ENCODE data around the gene TPRA1. TPM values are rescaled to one million over a fixed set of nuclear protein-coding genes. Genes with fewer than 3 reads are reported as not detected.

The TPRA1 gene
- total and polyA plus RNA-seq, 2 of the 4 experiments (the other 2 are of a cell fraction): 17.9 to 40.1 TPM

DNA sequence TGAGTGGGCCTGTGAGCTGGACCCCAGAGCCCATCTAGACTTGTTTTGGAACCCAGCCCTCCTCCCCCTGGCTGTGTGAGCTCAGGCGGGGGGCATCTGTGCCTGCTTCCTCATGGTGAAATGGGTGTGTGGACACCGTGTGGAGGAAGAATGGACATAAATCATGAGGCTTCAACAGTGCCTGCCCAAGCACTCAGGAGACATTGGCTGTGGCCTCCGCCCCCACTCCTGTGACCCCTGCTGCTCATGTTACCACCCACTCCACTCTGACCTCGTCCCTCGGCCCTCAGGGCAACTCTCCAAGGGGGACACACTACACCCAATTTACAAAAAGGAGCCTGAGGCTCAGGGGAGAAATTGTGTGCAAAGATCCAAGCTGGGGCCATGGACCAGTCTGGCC, 16.6 kb downstream of the TPRA1 start:
- no peak overlapping the region for H3K14ac ChIP-seq (replicated peaks; ENCODE audit: low read depth, low read length)
- intact Hi-C loops (cut with micrococcal nuclease): loop anchor here (2.0 to 10.0 kb wide), 2 partner anchors 261 to 397 kb away; no protein-coding TSS in a partner anchor
- peaks cover 61% of the 10 kb centered on the region for H3K36me3 ChIP-seq (ENCODE audit: control insufficient read depth, insufficient read depth, low read length)
- H4K8ac ChIP-seq (ENCODE audit: low read depth in 2 of 2, low read length in 2 of 2): no peak overlapping the region
- dilution Hi-C loops (cut with HindIII; ENCODE audit: low sequenced_read_pairs, unreplicated experiment): no loop called here
- H4K5ac ChIP-seq (ENCODE audit: low read depth, low read length): no peak overlapping the region
- H3K79me1 ChIP-seq (ENCODE audit: low read depth in 1 of 2, low read length in 2 of 2): peaks cover 13 to 26% of the 10 kb centered on the region in 2 experiments
- no peak overlapping the region for H2BK120ac ChIP-seq (ENCODE audit: low read depth, low read length)
- no peak for DNase-seq
- no peak overlapping the region for H3K4me2 ChIP-seq (ENCODE audit: low read depth, low read length)
- H2BK20ac ChIP-seq (ENCODE audit: low read depth, low read length): no peak overlapping the region
- no peaks in the 10 kb centered on the region for H3K9me3 ChIP-seq (ENCODE audit: control insufficient read depth, insufficient read depth, low read length)
- no peak overlapping the region for H2AK5ac ChIP-seq (ENCODE audit: low read depth, low read length)
- H3K27me3 ChIP-seq (ENCODE audit: control insufficient read depth, insufficient read depth, low read length): no peaks in the 10 kb centered on the region
- no peak overlapping the region for H3K23ac ChIP-seq (ENCODE audit: low read depth, low read length)
- in situ Hi-C loops (cut with MboI; ENCODE audit: low sequenced_read_pairs): no loop called here
- H3K27ac ChIP-seq (ENCODE audit: insufficient read depth, low read length): no peak overlapping the region
- peaks cover 6% of the 10 kb centered on the region for H3K9me1 ChIP-seq (ENCODE audit: insufficient read depth, low read length)
- peaks cover 37% of the 10 kb centered on the region for H4K20me1 ChIP-seq (ENCODE audit: insufficient read depth, low read length)
- no peak overlapping the region for H3K9ac ChIP-seq (ENCODE audit: low read depth, low read length)
- H3K4me1 ChIP-seq (ENCODE audit: control insufficient read depth, insufficient read depth, low read length): peaks cover 3% of the 10 kb centered on the region; the same call in 1 of the 2 replicates
- H3K4ac ChIP-seq (ENCODE audit: low read depth, low read length): no peak overlapping the region
- no peak overlapping the region for H2BK5ac ChIP-seq (ENCODE audit: low read depth, low read length, poor library complexity, severe bottlenecking)
- no peak overlapping the region for H4K91ac ChIP-seq (ENCODE audit: insufficient read depth, low read depth, low read length)
- H2AFZ ChIP-seq (replicated peaks; ENCODE audit: low read length, poor library complexity): no peak overlapping the region
- H3K18ac ChIP-seq (ENCODE audit: low read depth, low read length): no peak overlapping the region
- no peak overlapping the region for H2BK15ac ChIP-seq (ENCODE audit: low read depth, low read length)
- POLR2A ChIA-PET (ENCODE audit: unreplicated experiment): no interaction called here
- BruUV-seq (replicated peaks): no TSS peak
- H2AK9ac ChIP-seq (replicated peaks; ENCODE audit: low read depth, low read length, poor library complexity): no peak overlapping the region
- no peak for ATAC-seq (ENCODE audit: low read depth)
- WGBS, 2 experiments (ENCODE audit: extremely low coverage in 2 of 2, insufficient read length in 1 of 2): 100% methylated on average over 1 of the region's 5 CpGs; no CpG with 5 or more reads in 1 of the 2 experiments
- H3K4me3 ChIP-seq (ENCODE audit: insufficient read depth, low read depth, low read length): no peak overlapping the region
- TF ChIP-seq RCOR1 (IDR thresholded peaks at IDR 0.05; ENCODE audit: insufficient replicate concordance, low read length) (no peak), CEBPB (IDR thresholded peaks at IDR 0.05; ENCODE audit: low read depth, low read length) (no peak), BHLHE40 (IDR thresholded peaks at IDR 0.05; ENCODE audit: low read depth, low read length) (no peak), POLR2A (IDR thresholded peaks at IDR 0.05; ENCODE audit: low read depth, low read length) (no peak), RAD21 (IDR thresholded peaks at IDR 0.05; ENCODE audit: low read length) (no peak), FOS (IDR thresholded peaks at IDR 0.05; ENCODE audit: low read depth, low read length) (no peak), MXI1 (IDR thresholded peaks at IDR 0.05; ENCODE audit: borderline replicate concordance, low read depth, low read length) (no peak), NFE2L2 (IDR thresholded peaks at IDR 0.05; ENCODE audit: low read depth, low read length) (no peak), MAZ (IDR thresholded peaks at IDR 0.05; ENCODE audit: borderline replicate concordance, low read depth, low read length) (no peak), SMC3 (IDR thresholded peaks at IDR 0.05; ENCODE audit: low read depth, low read length) (no peak), RFX5 (IDR thresholded peaks at IDR 0.05; ENCODE audit: low read depth, low read length) (no peak), CHD1 (IDR thresholded peaks at IDR 0.05; ENCODE audit: low read depth, low read length) (no peak), MAFK (IDR thresholded peaks at IDR 0.05; ENCODE audit: low read depth, low read length) (no peak)
- TF ChIP-seq, protein P1, sequence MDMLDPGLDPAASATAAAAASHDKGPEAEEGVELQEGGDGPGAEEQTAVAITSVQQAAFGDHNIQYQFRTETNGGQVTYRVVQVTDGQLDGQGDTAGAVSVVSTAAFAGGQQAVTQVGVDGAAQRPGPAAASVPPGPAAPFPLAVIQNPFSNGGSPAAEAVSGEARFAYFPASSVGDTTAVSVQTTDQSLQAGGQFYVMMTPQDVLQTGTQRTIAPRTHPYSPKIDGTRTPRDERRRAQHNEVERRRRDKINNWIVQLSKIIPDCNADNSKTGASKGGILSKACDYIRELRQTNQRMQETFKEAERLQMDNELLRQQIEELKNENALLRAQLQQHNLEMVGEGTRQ (IDR thresholded peaks at IDR 0.05; ENCODE audit: low read depth, low read length): no peak
- TF ChIP-seq, protein P2, sequence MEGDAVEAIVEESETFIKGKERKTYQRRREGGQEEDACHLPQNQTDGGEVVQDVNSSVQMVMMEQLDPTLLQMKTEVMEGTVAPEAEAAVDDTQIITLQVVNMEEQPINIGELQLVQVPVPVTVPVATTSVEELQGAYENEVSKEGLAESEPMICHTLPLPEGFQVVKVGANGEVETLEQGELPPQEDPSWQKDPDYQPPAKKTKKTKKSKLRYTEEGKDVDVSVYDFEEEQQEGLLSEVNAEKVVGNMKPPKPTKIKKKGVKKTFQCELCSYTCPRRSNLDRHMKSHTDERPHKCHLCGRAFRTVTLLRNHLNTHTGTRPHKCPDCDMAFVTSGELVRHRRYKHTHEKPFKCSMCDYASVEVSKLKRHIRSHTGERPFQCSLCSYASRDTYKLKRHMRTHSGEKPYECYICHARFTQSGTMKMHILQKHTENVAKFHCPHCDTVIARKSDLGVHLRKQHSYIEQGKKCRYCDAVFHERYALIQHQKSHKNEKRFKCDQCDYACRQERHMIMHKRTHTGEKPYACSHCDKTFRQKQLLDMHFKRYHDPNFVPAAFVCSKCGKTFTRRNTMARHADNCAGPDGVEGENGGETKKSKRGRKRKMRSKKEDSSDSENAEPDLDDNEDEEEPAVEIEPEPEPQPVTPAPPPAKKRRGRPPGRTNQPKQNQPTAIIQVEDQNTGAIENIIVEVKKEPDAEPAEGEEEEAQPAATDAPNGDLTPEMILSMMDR (conservative IDR thresholded peaks at IDR 0.05; ENCODE audit: low read depth, low read length): no peak
- TF ChIP-seq, protein P3, sequence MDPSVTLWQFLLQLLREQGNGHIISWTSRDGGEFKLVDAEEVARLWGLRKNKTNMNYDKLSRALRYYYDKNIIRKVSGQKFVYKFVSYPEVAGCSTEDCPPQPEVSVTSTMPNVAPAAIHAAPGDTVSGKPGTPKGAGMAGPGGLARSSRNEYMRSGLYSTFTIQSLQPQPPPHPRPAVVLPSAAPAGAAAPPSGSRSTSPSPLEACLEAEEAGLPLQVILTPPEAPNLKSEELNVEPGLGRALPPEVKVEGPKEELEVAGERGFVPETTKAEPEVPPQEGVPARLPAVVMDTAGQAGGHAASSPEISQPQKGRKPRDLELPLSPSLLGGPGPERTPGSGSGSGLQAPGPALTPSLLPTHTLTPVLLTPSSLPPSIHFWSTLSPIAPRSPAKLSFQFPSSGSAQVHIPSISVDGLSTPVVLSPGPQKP (IDR thresholded peaks at IDR 0.05; ENCODE audit: borderline replicate concordance, low read depth, low read length): no peak
- H3K56ac ChIP-seq (ENCODE audit: extremely low read depth, insufficient read depth, low read length): no peak overlapping the region
- CTCF ChIA-PET: interaction anchor here (1.7 kb wide), 1 partner anchor 9 kb away, joined by 10 read pairs; no protein-coding TSS in a partner anchor
